IMR-90 (cell line): ENCODE data around the gene CMSS1. TPM values are rescaled to one million over a fixed set of nuclear protein-coding genes. Genes with fewer than 3 reads are reported as not detected.
A peak's percentile ranks its signal among the peaks of the same experiment; 100 is the strongest.

Experiments
- ATAC-seq: fragments of 200-7000 bp; cut with Tn5 transposase; 2 replicates; pipeline ENCODE4 v1.9.1; 2020; ENCODE audit warnings: low read depth, mild to moderate bottlenecking, moderate library complexity
- BruUV-seq: library from RNA; stranded (reverse); fragments of 400-500 nt; replicated peaks from 2 replicates; lab custom pipeline; 2021; lab: Mats Ljungman, UMichigan
- CTCF ChIA-PET: fragments of 300-600 bp; formaldehyde crosslinking; extraction: SDS; loops from one replicate; lab custom pipeline; 2021; ENCODE audit warnings: antibody characterized with exemption; lab: Yijun Ruan, JAX
- POLR2A ChIA-PET: fragments of 300-600 bp; sonication (Branson Sonifier 250); formaldehyde crosslinking; loops from one replicate; lab custom pipeline; 2022; ENCODE audit warnings: antibody characterized with exemption; ENCODE audit not compliant: unreplicated experiment; lab: Charles Lee
- DNase-seq: peaks from one replicate; pipeline ENCODE4 v3.0.0; 2013
- H2AFZ ChIP-seq: replicated peaks from 2 replicates; pipeline ENCODE3; 2013; ENCODE audit warnings: low read length, mild to moderate bottlenecking; ENCODE audit not compliant: poor library complexity
- H2AK5ac ChIP-seq: 2 replicates; pipeline ENCODE4 v1.6.1; 2013; ENCODE audit warnings: low read depth, low read length, inconsistent platforms
- H2AK9ac ChIP-seq: replicated peaks from 2 replicates; pipeline ENCODE3; 2013; ENCODE audit warnings: mild to moderate bottlenecking, low read depth, low read length, moderate library complexity; ENCODE audit not compliant: poor library complexity
- H2BK120ac ChIP-seq: 2 replicates; pipeline ENCODE4 v1.6.1; 2013; ENCODE audit warnings: low read depth, low read length, inconsistent platforms
- H2BK15ac ChIP-seq: 3 replicates; pipeline ENCODE4 v1.6.1; 2013; ENCODE audit warnings: low read depth, low read length, inconsistent platforms
- H2BK20ac ChIP-seq: 2 replicates; pipeline ENCODE4 v1.6.1; 2013; ENCODE audit warnings: low read depth, mild to moderate bottlenecking, inconsistent platforms, low read length, moderate library complexity
- H2BK5ac ChIP-seq: 2 replicates; pipeline ENCODE4 v1.6.1; 2013; ENCODE audit warnings: mild to moderate bottlenecking, low read depth, low read length, inconsistent platforms; ENCODE audit not compliant: poor library complexity, severe bottlenecking
- H3K14ac ChIP-seq: replicated peaks from 2 replicates; pipeline ENCODE4 v1.6.1; 2013; ENCODE audit warnings: low read depth, low read length, inconsistent platforms
- H3K18ac ChIP-seq: 2 replicates; pipeline ENCODE4 v1.6.1; 2013; ENCODE audit warnings: low read depth, low read length, control low read depth
- H3K23ac ChIP-seq: 2 replicates; pipeline ENCODE4 v1.6.1; 2013; ENCODE audit warnings: low read depth, low read length, inconsistent platforms
- H3K27ac ChIP-seq: 2 replicates; pipeline ENCODE4 v1.5.1; 2013; ENCODE audit warnings: mild to moderate bottlenecking, control low read depth, low read length; ENCODE audit not compliant: insufficient read depth
- H3K27me3 ChIP-seq: 2 replicates; pipeline ENCODE4 v1.6.1; 2013; ENCODE audit warnings: low read length; ENCODE audit not compliant: control insufficient read depth, insufficient read depth
- H3K36me3 ChIP-seq: 2 replicates; pipeline ENCODE4 v1.6.1; 2013; ENCODE audit warnings: low read length, mixed read lengths; ENCODE audit not compliant: control insufficient read depth, insufficient read depth
- H3K4ac ChIP-seq: 2 replicates; pipeline ENCODE4 v1.6.1; 2013; ENCODE audit warnings: low read depth, low read length, inconsistent platforms
- H3K4me1 ChIP-seq: 2 replicates; pipeline ENCODE4 v1.6.1; 2013; ENCODE audit warnings: low read length, mixed read lengths; ENCODE audit not compliant: control insufficient read depth, insufficient read depth
- H3K4me2 ChIP-seq: 2 replicates; pipeline ENCODE4 v1.6.1; 2013; ENCODE audit warnings: low read depth, mild to moderate bottlenecking, control low read depth, low read length, moderate library complexity
- H3K4me3 ChIP-seq: 2 replicates; pipeline ENCODE4 v1.5.1; 2013; ENCODE audit warnings: low read depth, mild to moderate bottlenecking, control low read depth, low read length, moderate library complexity; ENCODE audit not compliant: insufficient read depth
- H3K56ac ChIP-seq: 2 replicates; pipeline ENCODE4 v1.6.1; 2013; ENCODE audit warnings: low read length, inconsistent platforms; ENCODE audit not compliant: insufficient read depth; ENCODE audit errors: extremely low read depth
- H3K79me1 ChIP-seq, 2 experiments: 2 replicates each; pipeline ENCODE4 v1.6.1; 2013; ENCODE audit warnings: low read length in 2 of 2, inconsistent platforms in 1 of 2, low read depth in 1 of 2
- H3K9ac ChIP-seq: 2 replicates; pipeline ENCODE4 v1.6.1; 2013; ENCODE audit warnings: low read depth, low read length, control low read depth
- H3K9me1 ChIP-seq: 2 replicates; pipeline ENCODE4 v1.6.1; 2013; ENCODE audit warnings: low read length, inconsistent platforms; ENCODE audit not compliant: insufficient read depth
- H3K9me3 ChIP-seq: 2 replicates; pipeline ENCODE4 v1.6.1; 2013; ENCODE audit warnings: low read length; ENCODE audit not compliant: control insufficient read depth, insufficient read depth
- H4K20me1 ChIP-seq: 2 replicates; pipeline ENCODE4 v1.6.1; 2013; ENCODE audit warnings: low read length, inconsistent platforms; ENCODE audit not compliant: insufficient read depth
- H4K5ac ChIP-seq: 2 replicates; pipeline ENCODE4 v1.6.1; 2013; ENCODE audit warnings: mild to moderate bottlenecking, low read depth, low read length, control low read depth
- H4K8ac ChIP-seq, 2 experiments: 2 replicates each; pipeline ENCODE4 v1.6.1; 2013; ENCODE audit warnings: low read depth in 2 of 2, low read length in 2 of 2, control low read depth in 1 of 2, inconsistent platforms in 1 of 2
- H4K91ac ChIP-seq: 2 replicates; pipeline ENCODE4 v1.6.1; 2013; ENCODE audit warnings: low read depth, low read length, inconsistent platforms; ENCODE audit not compliant: insufficient read depth
- BHLHE40 ChIP-seq: fragments of 150-350 bp; IDR thresholded peaks from 2 replicates; pipeline ENCODE4 v1.6.1; 2016; ENCODE audit warnings: mild to moderate bottlenecking, low read depth, low read length
- CEBPB ChIP-seq: IDR thresholded peaks from 2 replicates; pipeline ENCODE4 v1.6.1; 2012; ENCODE audit warnings: low read depth, low read length, improper control_type of control experiment
- CHD1 ChIP-seq: IDR thresholded peaks from 2 replicates; pipeline ENCODE4 v1.6.1; 2012; ENCODE audit warnings: low read depth, low read length, improper control_type of control experiment
- FOS ChIP-seq: fragments of 150-350 bp; IDR thresholded peaks from 2 replicates; pipeline ENCODE4 v1.6.1; 2016; ENCODE audit warnings: low read depth, low read length
- MAFK ChIP-seq: IDR thresholded peaks from 2 replicates; pipeline ENCODE4 v1.6.1; 2012; ENCODE audit warnings: low read depth, low read length, improper control_type of control experiment
- MAZ ChIP-seq: IDR thresholded peaks from 2 replicates; pipeline ENCODE4 v1.6.1; 2012; ENCODE audit warnings: low read depth, mild to moderate bottlenecking, low read length, improper control_type of control experiment, moderate library complexity, borderline replicate concordance
- MXI1 ChIP-seq: IDR thresholded peaks from 2 replicates; pipeline ENCODE4 v1.6.1; 2012; ENCODE audit warnings: low read depth, mild to moderate bottlenecking, low read length, moderate library complexity, borderline replicate concordance
- NFE2L2 ChIP-seq: fragments of 150-350 bp; IDR thresholded peaks from 2 replicates; pipeline ENCODE4 v1.6.1; 2016; ENCODE audit warnings: low read depth, mild to moderate bottlenecking, low read length
- POLR2A ChIP-seq: IDR thresholded peaks from 2 replicates; pipeline ENCODE4 v1.6.1; 2012; ENCODE audit warnings: mild to moderate bottlenecking, low read depth, low read length
- RAD21 ChIP-seq: IDR thresholded peaks from 2 replicates; pipeline ENCODE4 v1.6.1; 2012; ENCODE audit warnings: low read length, improper control_type of control experiment
- RCOR1 ChIP-seq: IDR thresholded peaks from 2 replicates; pipeline ENCODE4 v1.6.1; 2012; ENCODE audit warnings: mild to moderate bottlenecking, low read length, improper control_type of control experiment; ENCODE audit not compliant: insufficient replicate concordance
- RFX5 ChIP-seq: IDR thresholded peaks from 2 replicates; pipeline ENCODE4 v1.8.0; 2012; ENCODE audit warnings: low read depth, mild to moderate bottlenecking, low read length, moderate library complexity
- SMC3 ChIP-seq: fragments of 150-350 bp; IDR thresholded peaks from 2 replicates; pipeline ENCODE4 v1.6.1; 2016; ENCODE audit warnings: low read depth, mild to moderate bottlenecking, antibody characterized with exemption, low read length, moderate library complexity
- WGBS, 2 experiments: methylation state at CpG; one replicate each; pipeline versions ENCODE4 v1.1.5 to v1.1.7; 2013; ENCODE audit warnings: missing lambda C conversion rate in 2 of 2; ENCODE audit not compliant: insufficient read length in 1 of 2; ENCODE audit errors: extremely low coverage in 2 of 2; 5-methylcytosine and 5-hydroxymethylcytosine counted together
- dilution Hi-C: fragments of 300-500 bp; cut with HindIII; formaldehyde crosslinking; loops from one replicate; pipeline ENCODE4 v1.14.3; 2018; ENCODE audit warnings: low sequenced_read_pairs; ENCODE audit not compliant: unreplicated experiment
- in situ Hi-C: fragments of 300-500 bp; cut with MboI; formaldehyde crosslinking; loops from 3 replicates; pipeline ENCODE4 v1.14.3; 2019; ENCODE audit warnings: low sequenced_read_pairs, inconsistent platforms, mixed read lengths
- intact Hi-C: fragments of 100-400 bp; cut with micrococcal nuclease; formaldehyde crosslinking; loops from 2 replicates; pipeline ENCODE4 v1.10.0; 2022
- polyA plus RNA-seq, 3 experiments: library from polyadenylated mRNA; depleted of rRNA; stranded (reverse); fragments of >200 nt; gene quantifications; 2 replicates each; pipeline ENCODE4 v1.2.3, GENCODE V29; 2012; ENCODE audit warnings: low replicate concordance in 1 of 3
- total RNA-seq: library from RNA; depleted of rRNA; stranded (reverse); fragments of >200 nt; gene quantifications from 2 replicates; pipeline ENCODE4 v1.2.3, GENCODE V29; 2012
- TF ChIP-seq, protein P1 (sequence below): fragments of 150-350 bp; IDR thresholded peaks from 2 replicates; pipeline ENCODE4 v1.6.1; 2016; ENCODE audit warnings: low read depth, mild to moderate bottlenecking, low read length, moderate library complexity, borderline replicate concordance
- TF ChIP-seq, protein P2 (sequence below): conservative IDR thresholded peaks from 2 replicates; pipeline ENCODE4 v1.5.1; 2012; ENCODE audit warnings: mild to moderate bottlenecking, low read depth, low read length, improper control_type of control experiment
- TF ChIP-seq, protein P3 (sequence below): fragments of 150-350 bp; IDR thresholded peaks from 2 replicates; pipeline ENCODE4 v1.6.1; 2017; ENCODE audit warnings: mild to moderate bottlenecking, antibody characterized with exemption, low read length, low read depth

The CMSS1 gene
- total and polyA plus RNA-seq, 2 of the 4 experiments (the other 2 are of a cell fraction) = 12.5 to 13.6 TPM

DNA sequence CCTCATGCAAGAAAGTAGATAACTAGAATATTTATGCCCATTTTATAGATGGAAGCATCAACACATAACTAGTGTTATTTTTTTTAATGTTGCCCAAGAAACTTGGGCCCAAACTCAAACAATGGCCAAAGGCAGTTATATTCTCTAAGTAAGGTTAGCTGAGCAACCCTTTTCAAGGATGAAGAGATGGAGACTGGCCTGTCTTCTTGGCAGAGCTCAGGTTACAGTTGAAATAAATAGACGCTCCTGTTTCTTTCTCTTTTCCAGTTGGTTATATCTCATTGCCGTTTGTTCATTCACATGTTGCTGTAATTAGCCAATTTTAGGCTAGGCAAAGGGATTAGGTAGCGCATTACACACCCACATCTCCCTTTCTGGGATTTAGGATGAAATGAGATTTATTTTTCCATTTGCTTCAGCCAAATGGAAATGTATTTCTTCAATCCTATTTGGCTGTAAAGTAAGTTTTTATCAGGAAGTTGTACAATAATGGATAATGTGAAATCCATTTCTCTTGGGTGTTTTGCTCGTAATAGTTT is 93.2 kb downstream of the CMSS1 start:
- Histone ChIP-seq H4K20me1 (no peaks in the 10 kb centered on the region), H4K5ac (no peak overlapping the region; the same call in 1 of the 2 replicates), H3K4ac (no peak overlapping the region), H2BK20ac (no peak overlapping the region), H3K4me1 (peaks cover 3% of the 10 kb centered on the region; the same call in 1 of the 2 replicates), H2AFZ (no peak overlapping the region), H4K8ac (no peak overlapping the region), H3K4me2 (no peak overlapping the region), H3K4me3 (no peak overlapping the region), H3K9ac (no peak overlapping the region), H3K36me3 (no peaks in the 10 kb centered on the region), H2AK9ac (no peak overlapping the region), H3K27me3 (no peaks in the 10 kb centered on the region), H3K14ac (no peak overlapping the region), H2BK15ac (no peak overlapping the region), H3K9me1 (no peaks in the 10 kb centered on the region), H2BK120ac (peak overlapping the region; percentile 29; the same call in 1 of the 2 replicates), H3K18ac (peak overlapping the region; percentile 47; the same call in 1 of the 2 replicates), H3K79me1 (peaks cover 0 to 5% of the 10 kb centered on the region in 2 experiments; a peak in 1 of 4 replicates), H4K91ac (no peak overlapping the region), H2AK5ac (no peak overlapping the region), H3K56ac (no peak overlapping the region), H3K9me3 (no peaks in the 10 kb centered on the region), H3K27ac (no peak overlapping the region), H3K23ac (no peak overlapping the region), H2BK5ac (no peak overlapping the region)
- CTCF ChIA-PET = no interaction called here
- no CpG with 5 or more reads among the region's 4 CpGs for WGBS, 2 experiments
- in situ Hi-C loops = no loop called here
- POLR2A ChIA-PET = no interaction called here
- intact Hi-C loops = no loop called here
- DNase-seq (no peak), ATAC-seq (no peak)
- no TSS peak for BruUV-seq
- dilution Hi-C loops = no loop called here
- TF ChIP-seq RCOR1 (no peak), RFX5 (no peak), MAFK (no peak), RAD21 (no peak), SMC3 (no peak), POLR2A (no peak), FOS (no peak), MXI1 (no peak), CHD1 (no peak), CEBPB (no peak), MAZ (no peak), BHLHE40 (no peak), NFE2L2 (no peak)
- TF ChIP-seq, protein P1, sequence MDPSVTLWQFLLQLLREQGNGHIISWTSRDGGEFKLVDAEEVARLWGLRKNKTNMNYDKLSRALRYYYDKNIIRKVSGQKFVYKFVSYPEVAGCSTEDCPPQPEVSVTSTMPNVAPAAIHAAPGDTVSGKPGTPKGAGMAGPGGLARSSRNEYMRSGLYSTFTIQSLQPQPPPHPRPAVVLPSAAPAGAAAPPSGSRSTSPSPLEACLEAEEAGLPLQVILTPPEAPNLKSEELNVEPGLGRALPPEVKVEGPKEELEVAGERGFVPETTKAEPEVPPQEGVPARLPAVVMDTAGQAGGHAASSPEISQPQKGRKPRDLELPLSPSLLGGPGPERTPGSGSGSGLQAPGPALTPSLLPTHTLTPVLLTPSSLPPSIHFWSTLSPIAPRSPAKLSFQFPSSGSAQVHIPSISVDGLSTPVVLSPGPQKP = no peak
- TF ChIP-seq, protein P2, sequence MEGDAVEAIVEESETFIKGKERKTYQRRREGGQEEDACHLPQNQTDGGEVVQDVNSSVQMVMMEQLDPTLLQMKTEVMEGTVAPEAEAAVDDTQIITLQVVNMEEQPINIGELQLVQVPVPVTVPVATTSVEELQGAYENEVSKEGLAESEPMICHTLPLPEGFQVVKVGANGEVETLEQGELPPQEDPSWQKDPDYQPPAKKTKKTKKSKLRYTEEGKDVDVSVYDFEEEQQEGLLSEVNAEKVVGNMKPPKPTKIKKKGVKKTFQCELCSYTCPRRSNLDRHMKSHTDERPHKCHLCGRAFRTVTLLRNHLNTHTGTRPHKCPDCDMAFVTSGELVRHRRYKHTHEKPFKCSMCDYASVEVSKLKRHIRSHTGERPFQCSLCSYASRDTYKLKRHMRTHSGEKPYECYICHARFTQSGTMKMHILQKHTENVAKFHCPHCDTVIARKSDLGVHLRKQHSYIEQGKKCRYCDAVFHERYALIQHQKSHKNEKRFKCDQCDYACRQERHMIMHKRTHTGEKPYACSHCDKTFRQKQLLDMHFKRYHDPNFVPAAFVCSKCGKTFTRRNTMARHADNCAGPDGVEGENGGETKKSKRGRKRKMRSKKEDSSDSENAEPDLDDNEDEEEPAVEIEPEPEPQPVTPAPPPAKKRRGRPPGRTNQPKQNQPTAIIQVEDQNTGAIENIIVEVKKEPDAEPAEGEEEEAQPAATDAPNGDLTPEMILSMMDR = no peak
- TF ChIP-seq, protein P3, sequence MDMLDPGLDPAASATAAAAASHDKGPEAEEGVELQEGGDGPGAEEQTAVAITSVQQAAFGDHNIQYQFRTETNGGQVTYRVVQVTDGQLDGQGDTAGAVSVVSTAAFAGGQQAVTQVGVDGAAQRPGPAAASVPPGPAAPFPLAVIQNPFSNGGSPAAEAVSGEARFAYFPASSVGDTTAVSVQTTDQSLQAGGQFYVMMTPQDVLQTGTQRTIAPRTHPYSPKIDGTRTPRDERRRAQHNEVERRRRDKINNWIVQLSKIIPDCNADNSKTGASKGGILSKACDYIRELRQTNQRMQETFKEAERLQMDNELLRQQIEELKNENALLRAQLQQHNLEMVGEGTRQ = no peak
